Astrocyte (in vitro differentiated cells and primary cell): Measurements from ENCODE around the gene MRPL41. TPM values are rescaled to one million over a fixed set of nuclear protein-coding genes. Genes with fewer than 3 reads are reported as not detected.
"Not testable (repeated sequence)": the region's sequence is repeated elsewhere in the genome, so short reads cannot be mapped to it uniquely, and the experiment has no call there.

Source experiments
- DNase-seq: peaks from one replicate; pipeline ENCODE4 v3.0.0-alpha.2; 2010; ENCODE audit warnings: low read depth
- FAIRE-seq: peaks from 2 replicates; lab custom pipeline; 2011; peaks lifted over from hg19 to GRCh38; lab: Jason Lieb, UNC
- H2AFZ ChIP-seq: 2 replicates; pipeline ENCODE4 v1.6.0; 2012; ENCODE audit warnings: low read depth, low read length, inconsistent platforms
- H3K27ac ChIP-seq: 2 replicates; pipeline ENCODE4 v1.5.1; 2011; ENCODE audit warnings: low read depth, low read length, inconsistent platforms
- H3K27me3 ChIP-seq: 2 replicates; pipeline ENCODE4 v1.6.0; 2011; ENCODE audit warnings: low read length, inconsistent platforms; ENCODE audit not compliant: insufficient read depth
- H3K36me3 ChIP-seq: 2 replicates; pipeline ENCODE4 v1.5.1; 2011; ENCODE audit warnings: low read length, inconsistent platforms; ENCODE audit not compliant: insufficient read depth
- H3K4me1 ChIP-seq: 2 replicates; pipeline ENCODE4 v1.5.1; 2011; ENCODE audit warnings: low read length, inconsistent platforms; ENCODE audit not compliant: insufficient read depth
- H3K4me2 ChIP-seq: 2 replicates; pipeline ENCODE4 v1.6.0; 2012; ENCODE audit warnings: low read length, inconsistent platforms
- H3K4me3 ChIP-seq: 2 replicates; pipeline ENCODE4 v1.5.1; 2011; ENCODE audit warnings: low read depth, mild to moderate bottlenecking, low read length, inconsistent platforms; ENCODE audit not compliant: insufficient read depth
- H3K79me2 ChIP-seq: 2 replicates; pipeline ENCODE4 v1.6.0; 2012; ENCODE audit warnings: mild to moderate bottlenecking, low read length, inconsistent platforms; ENCODE audit not compliant: insufficient read depth
- H3K9ac ChIP-seq: 2 replicates; pipeline ENCODE4 v1.6.0; 2012; ENCODE audit warnings: mild to moderate bottlenecking, low read length, inconsistent platforms
- H3K9me3 ChIP-seq: 2 replicates; pipeline ENCODE4 v1.5.1; 2012; ENCODE audit warnings: low read depth, mild to moderate bottlenecking, low read length, inconsistent platforms; ENCODE audit not compliant: insufficient read depth
- H4K20me1 ChIP-seq: 2 replicates; pipeline ENCODE4 v1.6.0; 2012; ENCODE audit warnings: low read length, inconsistent platforms; ENCODE audit not compliant: insufficient read depth
- H3K27ac Mint-ChIP-seq: one replicate; pipeline ENCODE4 v1.8.0; 2021; ENCODE audit warnings: mild to moderate bottlenecking, mixed read lengths; ENCODE audit not compliant: unreplicated experiment
- H3K27me3 Mint-ChIP-seq: one replicate; pipeline ENCODE4 v1.8.0; 2021; ENCODE audit warnings: low read depth, mixed read lengths; ENCODE audit not compliant: unreplicated experiment
- H3K36me3 Mint-ChIP-seq: one replicate; pipeline ENCODE4 v1.8.0; 2021; ENCODE audit warnings: low read depth, mixed read lengths; ENCODE audit not compliant: unreplicated experiment
- H3K4me1 Mint-ChIP-seq: one replicate; pipeline ENCODE4 v1.8.0; 2021; ENCODE audit warnings: low read depth, mixed read lengths; ENCODE audit not compliant: unreplicated experiment
- H3K4me3 Mint-ChIP-seq: one replicate; pipeline ENCODE4 v1.8.0; 2021; ENCODE audit warnings: mild to moderate bottlenecking, moderate library complexity, mixed read lengths; ENCODE audit not compliant: unreplicated experiment
- H3K9me3 Mint-ChIP-seq: one replicate; pipeline ENCODE4 v1.8.0; 2021; ENCODE audit warnings: mild to moderate bottlenecking, mixed read lengths; ENCODE audit not compliant: unreplicated experiment
- EZH2 ChIP-seq: IDR thresholded peaks from 2 replicates; pipeline ENCODE4 v1.6.1; 2012; ENCODE audit warnings: mild to moderate bottlenecking, low read length, inconsistent platforms; ENCODE audit not compliant: insufficient read depth
- total RNA-seq: library from RNA; stranded (reverse); gene quantifications from 2 replicates; pipeline ENCODE4 v1.2.1, GENCODE V29; 2021
- TF ChIP-seq, protein P1 (sequence below): IDR thresholded peaks from 2 replicates; pipeline ENCODE4 v1.5.1; 2011; ENCODE audit warnings: low read depth, mild to moderate bottlenecking, inconsistent platforms, low read length, moderate library complexity; ENCODE audit not compliant: insufficient read depth

Gene MRPL41
- total RNA-seq, 1 donor from 2014 or later: 58.6 TPM

DNA sequence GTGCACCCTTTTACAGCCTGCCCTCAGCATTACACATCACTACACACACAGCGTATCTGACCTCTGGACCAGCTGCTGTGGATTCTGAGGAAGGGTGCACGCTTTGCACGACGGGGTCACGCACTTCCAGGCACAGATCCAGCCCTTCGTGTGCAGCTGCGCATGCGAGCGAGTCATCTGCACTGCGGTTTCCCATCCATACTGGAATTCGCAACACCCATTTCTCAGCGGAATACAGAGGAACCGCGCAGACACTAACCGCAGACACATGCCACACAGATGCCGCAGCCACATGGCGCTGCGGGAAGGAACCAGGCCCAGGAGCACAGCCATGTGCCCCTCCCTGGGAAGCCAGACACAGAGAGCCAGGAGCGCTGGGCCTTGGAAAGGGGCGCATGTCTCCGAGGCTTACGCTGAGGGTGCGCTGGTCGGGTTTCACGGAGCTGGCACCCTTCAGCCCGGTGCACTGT lies 44.9 kb upstream of the MRPL41 start:
- no peaks in the 10 kb centered on the region for H3K79me2 ChIP-seq
- no peak overlapping the region for H3K4me3 ChIP-seq
- H3K36me3 Mint-ChIP-seq: peaks cover 22% of the 10 kb centered on the region
- H3K4me1 ChIP-seq: no peaks in the 10 kb centered on the region
- no peaks in the 10 kb centered on the region for H3K27me3 ChIP-seq
- H3K27me3 Mint-ChIP-seq: peaks cover 2% of the 10 kb centered on the region
- no peak overlapping the region for H3K4me3 Mint-ChIP-seq
- H3K9ac ChIP-seq: no peak overlapping the region
- no peak overlapping the region for H2AFZ ChIP-seq
- no peak for TF ChIP-seq EZH2
- TF ChIP-seq, protein P1, sequence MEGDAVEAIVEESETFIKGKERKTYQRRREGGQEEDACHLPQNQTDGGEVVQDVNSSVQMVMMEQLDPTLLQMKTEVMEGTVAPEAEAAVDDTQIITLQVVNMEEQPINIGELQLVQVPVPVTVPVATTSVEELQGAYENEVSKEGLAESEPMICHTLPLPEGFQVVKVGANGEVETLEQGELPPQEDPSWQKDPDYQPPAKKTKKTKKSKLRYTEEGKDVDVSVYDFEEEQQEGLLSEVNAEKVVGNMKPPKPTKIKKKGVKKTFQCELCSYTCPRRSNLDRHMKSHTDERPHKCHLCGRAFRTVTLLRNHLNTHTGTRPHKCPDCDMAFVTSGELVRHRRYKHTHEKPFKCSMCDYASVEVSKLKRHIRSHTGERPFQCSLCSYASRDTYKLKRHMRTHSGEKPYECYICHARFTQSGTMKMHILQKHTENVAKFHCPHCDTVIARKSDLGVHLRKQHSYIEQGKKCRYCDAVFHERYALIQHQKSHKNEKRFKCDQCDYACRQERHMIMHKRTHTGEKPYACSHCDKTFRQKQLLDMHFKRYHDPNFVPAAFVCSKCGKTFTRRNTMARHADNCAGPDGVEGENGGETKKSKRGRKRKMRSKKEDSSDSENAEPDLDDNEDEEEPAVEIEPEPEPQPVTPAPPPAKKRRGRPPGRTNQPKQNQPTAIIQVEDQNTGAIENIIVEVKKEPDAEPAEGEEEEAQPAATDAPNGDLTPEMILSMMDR: no peak
- H3K4me1 Mint-ChIP-seq: no peaks in the 10 kb centered on the region
- H3K27ac ChIP-seq: no peak overlapping the region
- peaks cover 19% of the 10 kb centered on the region for H3K9me3 Mint-ChIP-seq
- no peak overlapping the region for H3K27ac Mint-ChIP-seq
- FAIRE-seq: no peak
- no peaks in the 10 kb centered on the region for H4K20me1 ChIP-seq
- H3K9me3 ChIP-seq: no peaks in the 10 kb centered on the region
- peak; percentile 49 for DNase-seq
- no peaks in the 10 kb centered on the region for H3K36me3 ChIP-seq
- H3K4me2 ChIP-seq: no peak overlapping the region

DNA sequence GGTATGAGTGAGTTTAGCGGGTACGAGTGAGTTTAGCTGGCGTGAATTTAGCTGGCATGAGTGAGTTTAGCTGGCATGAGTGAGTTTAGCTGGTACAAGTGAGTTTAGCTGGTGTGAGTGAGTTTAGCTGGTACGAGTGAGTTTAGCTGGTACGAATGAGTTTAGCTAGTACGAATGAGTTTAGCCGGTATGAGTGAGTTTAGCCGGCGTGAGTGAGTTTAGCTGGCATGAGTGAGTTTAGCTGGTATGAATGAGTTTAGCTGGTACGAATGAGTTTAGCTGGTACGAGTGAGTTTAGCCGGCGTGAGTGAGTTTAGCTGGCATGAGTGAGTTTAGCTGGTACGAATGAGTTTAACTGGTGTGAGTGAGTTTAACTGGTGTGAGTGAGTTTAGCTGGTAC lies 42.5 kb upstream of the MRPL41 start:
- H3K36me3 Mint-ChIP-seq: peaks cover 19% of the 10 kb centered on the region
- H3K27me3 Mint-ChIP-seq: peaks cover 2% of the 10 kb centered on the region
- H3K4me2 ChIP-seq: no peak overlapping the region
- H3K4me3 Mint-ChIP-seq: no peak overlapping the region
- TF ChIP-seq EZH2: no peak
- TF ChIP-seq, protein P1: no peak
- H3K27me3 ChIP-seq: no peaks in the 10 kb centered on the region
- no peak overlapping the region for H3K27ac ChIP-seq
- no peak for FAIRE-seq
- H3K36me3 ChIP-seq: no peaks in the 10 kb centered on the region
- no peaks in the 10 kb centered on the region for H3K4me1 Mint-ChIP-seq
- no peaks in the 10 kb centered on the region for H3K79me2 ChIP-seq
- H3K9ac ChIP-seq: no peak overlapping the region
- no peak for DNase-seq
- no peak overlapping the region for H3K27ac Mint-ChIP-seq
- H3K9me3 Mint-ChIP-seq: peaks cover 10% of the 10 kb centered on the region
- no peaks in the 10 kb centered on the region for H3K9me3 ChIP-seq
- no peak overlapping the region for H3K4me3 ChIP-seq
- no peaks in the 10 kb centered on the region for H3K4me1 ChIP-seq
- H2AFZ ChIP-seq: no peak overlapping the region
- no peaks in the 10 kb centered on the region for H4K20me1 ChIP-seq

DNA sequence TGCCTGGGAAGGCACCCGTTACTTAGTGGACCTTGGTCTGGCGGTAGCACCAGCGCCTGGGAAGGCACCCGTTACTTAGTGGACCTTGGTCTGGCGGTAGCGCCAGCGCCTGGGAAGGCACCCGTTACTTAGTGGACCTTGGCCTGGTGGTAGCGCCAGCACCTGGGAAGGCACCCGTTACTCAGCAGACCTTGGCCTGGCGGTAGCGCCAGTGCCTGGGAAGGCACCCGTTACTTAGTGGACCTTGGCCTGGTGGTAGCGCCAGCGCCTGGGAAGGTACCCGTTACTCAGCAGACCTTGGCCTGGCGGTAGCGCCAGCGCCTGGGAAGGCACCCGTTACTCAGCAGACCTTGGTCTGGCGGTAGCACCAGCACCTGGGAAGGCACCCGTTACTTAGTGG lies 40.6 kb upstream of the MRPL41 start:
- H3K27ac ChIP-seq, H3K4me1 Mint-ChIP-seq, H2AFZ ChIP-seq, H3K27me3 Mint-ChIP-seq, H3K27me3 ChIP-seq, H3K9me3 ChIP-seq, H3K4me1 ChIP-seq, H3K4me3 Mint-ChIP-seq, H3K27ac Mint-ChIP-seq, DNase-seq, H3K79me2 ChIP-seq, H3K9ac ChIP-seq, H3K36me3 ChIP-seq, H3K4me2 ChIP-seq, FAIRE-seq, H4K20me1 ChIP-seq, H3K4me3 ChIP-seq, H3K9me3 Mint-ChIP-seq: not testable (repeated sequence)
- H3K36me3 Mint-ChIP-seq: peaks cover 15% of the 10 kb centered on the region
